AML-193 (cell line): Measurements from ENCODE around the gene FES.
"Not testable (repeated sequence)": the region's sequence is repeated elsewhere in the genome, so short reads cannot be mapped to it uniquely, and the experiment has no call there.

ENCODE experiments used
- DNase-seq, 2 experiments: peaks; one replicate each; lab custom pipeline; 2025; lab: John Stamatoyannopoulos, UW

FES gene

GRCh38 chr15:90909976-90910375 is 25.7 kb downstream of the FES start:
- no peak for DNase-seq

DNA sequence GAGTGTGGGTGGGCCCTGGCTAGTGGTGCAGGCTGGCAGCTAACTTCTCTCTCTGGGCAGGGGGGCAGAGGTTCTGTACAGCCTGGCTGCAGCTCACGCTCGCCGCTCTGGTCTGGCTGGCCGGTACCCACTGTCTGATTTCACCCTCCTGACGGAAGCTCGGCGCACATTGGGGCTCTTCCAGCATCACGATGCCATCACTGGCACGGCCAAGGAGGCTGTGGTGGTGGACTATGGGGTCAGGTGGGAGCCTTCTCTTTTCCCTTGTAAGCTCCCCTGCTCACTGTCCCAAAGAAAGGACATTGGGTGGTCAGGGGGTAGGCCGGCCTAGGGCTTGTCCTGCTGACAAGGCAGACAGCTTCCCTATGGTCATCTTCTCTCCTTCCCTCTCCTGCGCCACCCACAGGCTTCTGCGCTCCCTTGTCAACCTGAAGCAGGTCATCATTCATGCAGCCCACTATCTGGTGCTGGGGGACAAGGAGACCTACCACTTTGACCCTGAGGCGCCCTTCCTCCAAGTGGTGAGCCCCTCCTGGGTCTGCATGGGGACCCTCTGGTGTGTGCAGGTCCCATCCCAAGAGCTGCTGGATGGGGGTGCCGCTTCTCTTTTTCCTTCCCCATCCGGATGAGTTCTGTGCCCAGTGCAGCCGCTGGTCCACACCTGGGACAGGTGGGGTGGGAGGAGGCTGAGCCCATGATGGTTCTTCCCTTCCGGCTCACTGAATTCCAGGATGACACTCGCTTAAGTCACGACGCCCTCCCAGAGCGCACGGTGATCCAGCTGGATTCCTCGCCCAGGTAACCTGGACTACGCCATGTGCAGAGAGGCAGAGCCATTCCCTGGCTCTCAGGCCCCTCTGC is 26.4 kb downstream of the FES start:
- no peak for DNase-seq

- DNase-seq: no peak
Observed at GRCh38 chr15:90911302-90911623, 27.0 kb downstream of the FES start.

GRCh38 chr15:90911906-90912769 is 27.8 kb downstream of the FES start:
- no peak for DNase-seq

DNA sequence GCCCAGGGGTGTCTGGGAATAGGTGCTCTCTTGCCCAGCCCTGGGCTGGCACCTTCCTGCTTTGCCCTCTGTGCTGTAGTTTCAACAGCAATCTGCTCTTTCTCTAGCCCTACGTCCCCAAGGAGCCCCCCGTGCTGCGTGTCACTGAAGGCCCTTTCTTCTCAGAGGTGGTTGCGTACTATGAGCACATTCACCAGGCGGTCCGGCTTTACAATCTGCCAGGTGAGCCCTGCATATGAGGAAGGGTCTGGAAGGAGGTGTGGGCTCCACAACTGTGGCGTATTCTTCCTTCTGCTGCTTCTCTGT is 28.4 kb downstream of the FES start:
- DNase-seq: no peak

GRCh38 chr15:90913398-90913944 is 29.2 kb downstream of the FES start:
- DNase-seq: no peak

- no peak for DNase-seq
Observed at GRCh38 chr15:90914305-90915080, 30.2 kb downstream of the FES start.

DNA sequence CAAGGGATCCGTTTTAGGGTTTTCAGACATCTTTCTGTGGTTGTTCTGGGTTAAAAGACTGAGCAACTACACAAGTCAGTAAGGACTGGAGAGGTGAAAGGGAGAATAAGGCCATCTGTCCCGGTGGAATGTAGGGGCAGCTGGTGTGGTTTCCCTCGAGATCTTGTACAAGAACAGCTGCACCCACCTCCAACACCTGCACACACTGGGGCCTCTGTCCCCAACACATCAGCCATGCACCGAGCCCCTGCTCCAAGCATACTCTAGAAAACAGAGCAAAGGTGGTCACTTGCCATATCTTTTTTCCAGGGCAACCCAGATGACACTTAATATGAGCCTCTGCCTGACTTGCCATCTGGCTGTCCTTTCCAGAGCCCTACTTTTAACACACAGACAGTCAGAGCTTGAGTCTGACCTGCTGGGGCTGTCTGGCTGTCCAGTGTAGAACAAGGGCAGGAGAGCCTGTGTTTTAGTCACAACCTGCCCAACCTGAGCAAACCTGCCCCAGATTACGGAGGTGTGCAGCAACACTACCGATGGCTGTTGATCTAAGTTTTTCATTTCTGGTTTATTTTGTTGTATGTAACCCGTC is 31.0 kb downstream of the FES start:
- no peak for DNase-seq

DNA sequence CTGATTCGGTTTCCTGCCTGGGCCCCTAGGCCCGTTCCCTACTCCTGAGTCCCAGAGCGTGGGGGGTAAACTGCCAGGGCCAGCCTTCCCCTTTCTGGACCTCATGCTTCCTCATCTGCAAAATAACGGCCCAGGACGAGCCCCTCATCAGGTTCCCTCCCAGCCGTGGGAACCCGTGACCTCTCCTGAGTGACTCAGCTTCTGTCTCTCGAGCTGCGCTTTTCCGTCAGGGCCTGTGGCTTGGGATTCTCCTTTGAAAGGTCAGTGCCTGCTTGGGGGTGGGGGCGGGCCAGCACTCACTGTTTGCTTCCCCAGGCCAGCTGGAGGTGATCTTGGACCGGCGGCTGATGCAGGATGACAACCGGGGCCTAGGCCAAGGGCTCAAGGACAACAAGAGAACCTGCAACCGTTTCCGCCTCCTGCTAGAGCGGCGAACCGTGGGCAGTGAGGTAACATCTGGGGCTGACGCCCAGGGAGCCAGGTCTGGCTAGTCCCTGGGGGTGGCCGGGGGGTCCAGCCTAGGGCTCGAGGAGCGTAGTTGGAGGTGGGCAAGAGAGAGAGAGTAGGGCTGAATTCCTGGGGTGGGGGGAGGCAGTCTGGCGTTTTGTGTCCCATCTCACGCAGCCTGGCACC is 31.6 kb downstream of the FES start:
- peak; percentile 29 to 30 for DNase-seq

DNA sequence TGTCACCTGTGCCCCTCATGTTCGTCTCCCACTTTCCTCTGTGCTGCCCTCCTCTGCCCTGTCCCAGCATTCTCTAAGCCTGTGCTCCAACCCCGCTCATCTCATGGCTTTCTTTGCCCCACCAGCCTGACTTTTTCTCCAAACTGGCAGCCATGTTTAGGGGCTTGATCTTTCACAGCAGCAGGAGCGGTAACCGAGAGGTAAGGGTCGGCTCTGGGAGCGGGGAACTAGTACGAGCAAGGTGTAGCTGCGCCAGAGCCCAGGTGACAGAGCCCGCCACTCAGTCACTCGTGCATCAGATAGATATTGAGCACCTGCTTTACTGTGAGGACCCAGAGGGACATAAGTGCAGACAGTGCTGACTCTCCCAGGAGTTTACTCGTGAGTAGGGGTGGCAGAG is 32.2 kb downstream of the FES start:
- DNase-seq: no peak

GRCh38 chr15:90917569-90917968 is 33.3 kb downstream of the FES start:
- no peak for DNase-seq

GRCh38 chr15:90918034-90918788 is 33.9 kb downstream of the FES start:
- DNase-seq: no peak

- no peak for DNase-seq
Observed at GRCh38 chr15:90918835-90919234, 34.5 kb downstream of the FES start.

GRCh38 chr15:90921887-90922286 is 37.6 kb downstream of the FES start:
- no peak for DNase-seq

DNA sequence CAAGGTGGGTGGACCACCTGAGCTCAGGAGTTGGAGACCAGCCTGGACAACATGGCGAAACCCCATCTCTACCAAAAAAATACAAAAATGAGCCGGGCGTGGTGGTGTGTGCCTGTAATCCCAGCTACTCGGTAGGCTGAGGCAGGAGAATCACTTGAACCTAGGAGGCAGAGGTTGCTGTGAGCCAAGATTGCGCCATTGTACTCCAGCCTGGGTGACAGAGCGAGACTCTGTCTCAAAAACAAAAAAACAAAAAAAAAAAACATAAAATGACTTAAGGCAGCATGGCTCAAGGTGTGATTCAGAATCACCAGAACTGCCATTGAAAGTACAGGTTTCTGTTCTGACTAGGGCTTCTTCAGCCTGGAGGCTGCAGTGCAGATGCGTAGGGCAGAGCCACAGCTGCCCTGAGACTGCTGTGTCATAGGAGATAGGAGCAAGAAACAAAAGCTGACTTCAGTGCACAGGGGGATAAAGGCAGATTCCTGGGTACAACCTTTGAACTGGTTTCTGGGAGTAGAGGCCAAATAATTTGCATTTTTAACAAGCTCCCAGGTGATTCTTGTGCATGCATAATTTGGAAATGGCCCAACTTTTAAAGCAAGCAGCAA is 38.5 kb downstream of the FES start:
- not testable (repeated sequence) for DNase-seq

- DNase-seq: no peak
Observed at GRCh38 chr15:90924375-90924774, 40.1 kb downstream of the FES start.

GRCh38 chr15:90926766-90927165 is 42.5 kb downstream of the FES start:
- DNase-seq: not testable (repeated sequence)

GRCh38 chr15:90928106-90928505 is 43.8 kb downstream of the FES start:
- not testable (repeated sequence) for DNase-seq

DNA sequence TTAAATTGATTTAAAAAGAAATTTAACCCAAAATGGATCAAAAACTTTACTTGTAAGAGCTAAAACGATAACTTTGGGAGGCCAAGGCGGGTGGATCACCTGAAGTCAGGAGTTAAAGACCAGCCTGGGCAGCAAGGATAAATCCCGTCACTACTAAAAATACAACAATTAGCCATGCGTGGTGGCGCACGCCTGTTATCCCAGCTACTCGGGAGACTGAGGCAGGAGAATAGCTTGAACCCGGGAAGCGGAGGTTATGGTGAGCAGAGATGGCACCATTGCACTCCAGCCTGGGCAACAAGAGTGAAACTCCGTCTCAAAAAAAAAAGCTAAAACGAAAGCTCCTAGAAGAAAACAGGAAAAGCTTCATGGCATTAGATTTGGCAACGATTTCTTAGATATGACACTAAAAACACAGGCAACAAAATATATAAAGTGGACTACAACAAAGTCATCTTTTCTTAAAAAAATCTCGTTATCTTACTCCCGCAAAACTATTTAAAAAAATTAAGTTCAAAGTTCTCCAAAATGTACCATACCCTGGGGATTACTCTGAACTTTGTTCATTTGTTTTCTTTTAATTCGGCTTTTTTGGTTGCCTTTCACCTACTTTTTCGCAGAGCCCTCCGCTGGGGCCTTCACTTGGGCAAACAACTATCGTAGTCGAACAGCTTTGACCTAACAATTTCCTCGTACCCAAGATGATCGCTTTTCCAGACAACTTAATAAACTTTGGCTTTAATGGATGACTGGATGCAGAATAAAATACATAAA is 45.1 kb downstream of the FES start:
- DNase-seq: no peak
